Measurements from ENCODE around the gene PTH1R. TPM values are rescaled to one million over a fixed set of nuclear protein-coding genes. Genes with fewer than 3 reads are reported as not detected.

The PTH1R gene
- total RNA-seq, 1 donor from 2014 or later: 0.29 TPM

DNA sequence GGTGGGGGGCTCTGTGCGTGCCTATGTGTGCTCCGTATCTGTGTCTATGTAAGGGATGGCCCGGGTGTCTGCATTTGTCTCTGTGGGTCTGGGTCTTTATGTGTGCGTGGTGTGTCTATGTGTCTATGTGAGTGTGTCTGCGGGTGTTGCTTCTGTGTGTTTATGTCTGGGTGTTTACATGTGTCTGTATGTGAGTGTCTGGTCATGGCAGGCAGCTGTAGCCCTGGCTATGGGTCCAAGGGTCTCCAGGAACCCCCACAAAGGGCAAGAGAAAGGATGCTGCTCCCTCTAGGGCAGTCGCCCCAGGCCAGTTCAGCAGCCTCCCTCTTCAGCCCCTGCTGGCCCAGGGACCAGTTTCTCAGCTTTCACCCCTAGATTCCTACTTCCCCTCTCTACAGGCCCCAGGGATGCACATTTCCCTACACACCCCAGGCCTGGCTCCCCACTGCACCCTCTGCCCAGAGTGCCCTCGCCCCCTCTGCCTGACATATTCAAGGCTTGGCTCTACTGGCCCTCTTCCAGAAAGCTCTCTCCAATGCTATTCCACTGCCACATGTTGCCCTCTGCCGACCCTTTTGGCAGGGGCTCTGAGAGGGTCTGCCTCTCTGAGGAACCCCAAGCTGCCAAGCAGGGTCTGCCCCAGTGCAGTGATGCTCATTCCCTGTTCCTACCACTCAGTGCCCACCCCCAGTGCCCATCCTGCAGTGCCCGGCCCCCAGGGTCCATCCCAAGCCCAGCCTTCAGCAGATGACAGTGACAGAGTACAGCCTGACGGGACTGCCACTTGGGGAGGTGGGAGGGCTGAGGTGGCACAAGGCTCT, 13.2 kb upstream of the PTH1R start:
- no peaks in the 10 kb centered on the region for H3K36me3 Mint-ChIP-seq (ENCODE audit: unreplicated experiment)
- H3K27me3 Mint-ChIP-seq (ENCODE audit: unreplicated experiment): peaks cover 7% of the 10 kb centered on the region
- TF ChIP-seq, protein P1, sequence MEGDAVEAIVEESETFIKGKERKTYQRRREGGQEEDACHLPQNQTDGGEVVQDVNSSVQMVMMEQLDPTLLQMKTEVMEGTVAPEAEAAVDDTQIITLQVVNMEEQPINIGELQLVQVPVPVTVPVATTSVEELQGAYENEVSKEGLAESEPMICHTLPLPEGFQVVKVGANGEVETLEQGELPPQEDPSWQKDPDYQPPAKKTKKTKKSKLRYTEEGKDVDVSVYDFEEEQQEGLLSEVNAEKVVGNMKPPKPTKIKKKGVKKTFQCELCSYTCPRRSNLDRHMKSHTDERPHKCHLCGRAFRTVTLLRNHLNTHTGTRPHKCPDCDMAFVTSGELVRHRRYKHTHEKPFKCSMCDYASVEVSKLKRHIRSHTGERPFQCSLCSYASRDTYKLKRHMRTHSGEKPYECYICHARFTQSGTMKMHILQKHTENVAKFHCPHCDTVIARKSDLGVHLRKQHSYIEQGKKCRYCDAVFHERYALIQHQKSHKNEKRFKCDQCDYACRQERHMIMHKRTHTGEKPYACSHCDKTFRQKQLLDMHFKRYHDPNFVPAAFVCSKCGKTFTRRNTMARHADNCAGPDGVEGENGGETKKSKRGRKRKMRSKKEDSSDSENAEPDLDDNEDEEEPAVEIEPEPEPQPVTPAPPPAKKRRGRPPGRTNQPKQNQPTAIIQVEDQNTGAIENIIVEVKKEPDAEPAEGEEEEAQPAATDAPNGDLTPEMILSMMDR (IDR thresholded peaks at IDR 0.05; ENCODE audit: partially characterized antibody, unreplicated experiment): no peak
- H3K4me3 Mint-ChIP-seq (ENCODE audit: unreplicated experiment): no peak overlapping the region
- no peaks in the 10 kb centered on the region for H3K4me1 Mint-ChIP-seq (ENCODE audit: low read depth, unreplicated experiment)
- DNase-seq: peak; percentile 6
- peaks cover 7% of the 10 kb centered on the region for H3K9me3 Mint-ChIP-seq (ENCODE audit: unreplicated experiment)
- H3K27ac Mint-ChIP-seq (ENCODE audit: unreplicated experiment): no peak overlapping the region

DNA sequence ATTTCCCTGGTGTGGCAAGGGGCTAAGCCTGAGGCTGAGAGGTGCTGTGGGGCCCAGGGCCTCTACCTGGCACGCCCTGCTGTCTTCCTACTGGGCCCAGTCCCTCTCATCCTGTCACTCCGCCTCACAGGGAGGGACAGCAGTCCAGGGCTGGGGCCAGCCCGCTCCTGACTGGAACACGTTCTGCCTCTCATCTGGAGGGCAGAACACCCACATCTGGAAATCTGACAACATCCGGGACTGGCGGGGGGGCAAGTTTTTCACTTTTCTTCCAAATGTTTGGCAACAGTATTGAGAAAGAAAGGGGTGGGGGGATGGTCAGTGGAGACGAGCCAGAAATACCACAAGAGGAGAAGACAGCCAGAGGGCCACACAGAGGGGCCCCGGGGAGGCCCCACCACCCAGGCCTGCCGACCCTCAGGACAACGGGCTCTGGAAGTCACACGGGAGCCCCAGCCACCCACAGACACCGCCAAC, 12.5 kb upstream of the PTH1R start:
- DNase-seq: no peak
- H3K4me3 Mint-ChIP-seq (ENCODE audit: unreplicated experiment): no peak overlapping the region
- no peaks in the 10 kb centered on the region for H3K4me1 Mint-ChIP-seq (ENCODE audit: low read depth, unreplicated experiment)
- peaks cover 7% of the 10 kb centered on the region for H3K9me3 Mint-ChIP-seq (ENCODE audit: unreplicated experiment)
- H3K27ac Mint-ChIP-seq (ENCODE audit: unreplicated experiment): no peak overlapping the region
- H3K27me3 Mint-ChIP-seq (ENCODE audit: unreplicated experiment): peaks cover 7% of the 10 kb centered on the region
- H3K36me3 Mint-ChIP-seq (ENCODE audit: unreplicated experiment): no peaks in the 10 kb centered on the region
- TF ChIP-seq, protein P1 (IDR thresholded peaks at IDR 0.05; ENCODE audit: partially characterized antibody, unreplicated experiment): no peak

DNA sequence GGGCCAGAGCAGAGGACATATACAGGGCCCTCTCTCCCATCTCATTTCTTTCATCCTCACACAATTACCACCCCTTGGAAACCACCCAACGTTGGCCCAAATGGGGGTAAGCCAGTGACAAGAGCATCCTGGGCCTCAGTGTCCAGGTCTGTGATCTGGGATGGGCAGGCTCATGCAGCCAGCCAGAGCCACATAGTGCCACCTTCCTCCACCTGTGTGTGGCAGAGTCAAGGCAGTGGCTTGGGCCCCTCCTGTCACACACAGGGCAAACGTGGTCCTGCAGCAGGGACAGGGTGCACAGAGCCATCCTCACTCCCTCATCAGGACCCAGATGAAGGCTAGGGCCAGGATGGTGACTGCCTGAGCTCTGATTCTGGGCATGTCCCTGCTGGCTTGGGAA, 12.0 kb upstream of the PTH1R start:
- DNase-seq: no peak
- no peaks in the 10 kb centered on the region for H3K4me1 Mint-ChIP-seq (ENCODE audit: low read depth, unreplicated experiment)
- no peak overlapping the region for H3K27ac Mint-ChIP-seq (ENCODE audit: unreplicated experiment)
- TF ChIP-seq, protein P1 (IDR thresholded peaks at IDR 0.05; ENCODE audit: partially characterized antibody, unreplicated experiment): no peak
- H3K4me3 Mint-ChIP-seq (ENCODE audit: unreplicated experiment): no peak overlapping the region
- peaks cover 7% of the 10 kb centered on the region for H3K9me3 Mint-ChIP-seq (ENCODE audit: unreplicated experiment)
- peaks cover 7% of the 10 kb centered on the region for H3K27me3 Mint-ChIP-seq (ENCODE audit: unreplicated experiment)
- H3K36me3 Mint-ChIP-seq (ENCODE audit: unreplicated experiment): no peaks in the 10 kb centered on the region

DNA sequence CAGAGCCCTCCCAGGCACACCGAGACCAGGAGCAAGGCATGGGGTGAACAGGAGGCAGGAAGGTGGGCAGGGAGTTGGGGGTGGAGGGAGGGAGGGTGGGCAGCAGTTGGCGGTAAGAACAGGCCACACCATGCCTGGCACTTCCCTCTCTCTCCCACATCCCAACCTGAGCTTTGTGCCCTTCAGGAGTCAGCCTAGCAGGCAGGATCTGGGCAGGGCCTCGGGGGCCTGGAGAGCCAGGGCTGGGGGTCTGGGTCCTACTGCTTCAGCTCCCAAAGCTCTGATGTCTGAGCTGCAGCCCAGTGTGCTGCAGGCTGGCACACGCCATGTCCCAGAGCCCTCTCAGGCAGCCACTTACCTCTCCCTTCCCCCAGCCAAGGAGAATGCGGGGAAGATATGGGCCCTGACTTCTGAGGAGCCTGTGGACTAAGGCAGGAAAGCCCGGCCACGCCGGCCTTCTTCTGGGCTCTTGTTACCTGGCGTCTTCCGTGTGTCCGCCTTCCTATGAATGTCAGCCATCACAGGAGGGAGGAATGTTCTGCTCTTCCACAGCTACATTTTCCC, 11.4 kb upstream of the PTH1R start:
- TF ChIP-seq, protein P1 (IDR thresholded peaks at IDR 0.05; ENCODE audit: partially characterized antibody, unreplicated experiment): no peak
- no peak for DNase-seq
- Mint-ChIP-seq H3K27me3 (ENCODE audit: unreplicated experiment) (peaks cover 7% of the 10 kb centered on the region), H3K9me3 (ENCODE audit: unreplicated experiment) (peaks cover 8% of the 10 kb centered on the region), H3K4me3 (ENCODE audit: unreplicated experiment) (no peak overlapping the region), H3K4me1 (ENCODE audit: low read depth, unreplicated experiment) (no peaks in the 10 kb centered on the region), H3K36me3 (ENCODE audit: unreplicated experiment) (no peaks in the 10 kb centered on the region), H3K27ac (ENCODE audit: unreplicated experiment) (no peak overlapping the region)
